NCI-H345 treated with DMSO at 0.1 percent for 48 hours (cell line): Measurements from ENCODE around the gene RABEP2.

Experiments used
- DNase-seq: peaks from one replicate; lab custom pipeline; 2025; ENCODE audit not compliant: unreplicated experiment; lab: John Stamatoyannopoulos, UW

Gene RABEP2

GRCh38 chr16:28859326-28859725 lies 65.7 kb downstream of the RABEP2 start:
- no peak for DNase-seq

- no peak for DNase-seq
Observed at GRCh38 chr16:28858421-28858820, 66.6 kb downstream of the RABEP2 start.
